IMR-90 (cell line): ENCODE data around the gene ELP2. TPM values are rescaled to one million over a fixed set of nuclear protein-coding genes. Genes with fewer than 3 reads are reported as not detected.

ENCODE experiments used
- ATAC-seq: fragments of 200-7000 bp; cut with Tn5 transposase; 2 replicates; pipeline ENCODE4 v1.9.1; 2020; ENCODE audit warnings: low read depth, mild to moderate bottlenecking, moderate library complexity
- BruUV-seq: library from RNA; stranded (reverse); fragments of 400-500 nt; replicated peaks from 2 replicates; lab custom pipeline; 2021; lab: Mats Ljungman, UMichigan
- CTCF ChIA-PET: fragments of 300-600 bp; formaldehyde crosslinking; extraction: SDS; loops from one replicate; lab custom pipeline; 2021; ENCODE audit warnings: antibody characterized with exemption; lab: Yijun Ruan, JAX
- POLR2A ChIA-PET: fragments of 300-600 bp; sonication (Branson Sonifier 250); formaldehyde crosslinking; loops from one replicate; lab custom pipeline; 2022; ENCODE audit warnings: antibody characterized with exemption; ENCODE audit not compliant: unreplicated experiment; lab: Charles Lee
- DNase-seq: peaks from one replicate; pipeline ENCODE4 v3.0.0; 2013
- H2AFZ ChIP-seq: replicated peaks from 2 replicates; pipeline ENCODE3; 2013; ENCODE audit warnings: low read length, mild to moderate bottlenecking; ENCODE audit not compliant: poor library complexity
- H2AK5ac ChIP-seq: 2 replicates; pipeline ENCODE4 v1.6.1; 2013; ENCODE audit warnings: low read depth, low read length, inconsistent platforms
- H2AK9ac ChIP-seq: replicated peaks from 2 replicates; pipeline ENCODE3; 2013; ENCODE audit warnings: mild to moderate bottlenecking, low read depth, low read length, moderate library complexity; ENCODE audit not compliant: poor library complexity
- H2BK120ac ChIP-seq: 2 replicates; pipeline ENCODE4 v1.6.1; 2013; ENCODE audit warnings: low read depth, low read length, inconsistent platforms
- H2BK15ac ChIP-seq: 3 replicates; pipeline ENCODE4 v1.6.1; 2013; ENCODE audit warnings: low read depth, low read length, inconsistent platforms
- H2BK20ac ChIP-seq: 2 replicates; pipeline ENCODE4 v1.6.1; 2013; ENCODE audit warnings: low read depth, mild to moderate bottlenecking, inconsistent platforms, low read length, moderate library complexity
- H2BK5ac ChIP-seq: 2 replicates; pipeline ENCODE4 v1.6.1; 2013; ENCODE audit warnings: mild to moderate bottlenecking, low read depth, low read length, inconsistent platforms; ENCODE audit not compliant: poor library complexity, severe bottlenecking
- H3K14ac ChIP-seq: replicated peaks from 2 replicates; pipeline ENCODE4 v1.6.1; 2013; ENCODE audit warnings: low read depth, low read length, inconsistent platforms
- H3K18ac ChIP-seq: 2 replicates; pipeline ENCODE4 v1.6.1; 2013; ENCODE audit warnings: low read depth, low read length, control low read depth
- H3K23ac ChIP-seq: 2 replicates; pipeline ENCODE4 v1.6.1; 2013; ENCODE audit warnings: low read depth, low read length, inconsistent platforms
- H3K27ac ChIP-seq: 2 replicates; pipeline ENCODE4 v1.5.1; 2013; ENCODE audit warnings: mild to moderate bottlenecking, control low read depth, low read length; ENCODE audit not compliant: insufficient read depth
- H3K27me3 ChIP-seq: 2 replicates; pipeline ENCODE4 v1.6.1; 2013; ENCODE audit warnings: low read length; ENCODE audit not compliant: control insufficient read depth, insufficient read depth
- H3K36me3 ChIP-seq: 2 replicates; pipeline ENCODE4 v1.6.1; 2013; ENCODE audit warnings: low read length, mixed read lengths; ENCODE audit not compliant: control insufficient read depth, insufficient read depth
- H3K4ac ChIP-seq: 2 replicates; pipeline ENCODE4 v1.6.1; 2013; ENCODE audit warnings: low read depth, low read length, inconsistent platforms
- H3K4me1 ChIP-seq: 2 replicates; pipeline ENCODE4 v1.6.1; 2013; ENCODE audit warnings: low read length, mixed read lengths; ENCODE audit not compliant: control insufficient read depth, insufficient read depth
- H3K4me2 ChIP-seq: 2 replicates; pipeline ENCODE4 v1.6.1; 2013; ENCODE audit warnings: low read depth, mild to moderate bottlenecking, control low read depth, low read length, moderate library complexity
- H3K4me3 ChIP-seq: 2 replicates; pipeline ENCODE4 v1.5.1; 2013; ENCODE audit warnings: low read depth, mild to moderate bottlenecking, control low read depth, low read length, moderate library complexity; ENCODE audit not compliant: insufficient read depth
- H3K56ac ChIP-seq: 2 replicates; pipeline ENCODE4 v1.6.1; 2013; ENCODE audit warnings: low read length, inconsistent platforms; ENCODE audit not compliant: insufficient read depth; ENCODE audit errors: extremely low read depth
- H3K79me1 ChIP-seq, 2 experiments: 2 replicates each; pipeline ENCODE4 v1.6.1; 2013; ENCODE audit warnings: low read length in 2 of 2, inconsistent platforms in 1 of 2, low read depth in 1 of 2
- H3K9ac ChIP-seq: 2 replicates; pipeline ENCODE4 v1.6.1; 2013; ENCODE audit warnings: low read depth, low read length, control low read depth
- H3K9me1 ChIP-seq: 2 replicates; pipeline ENCODE4 v1.6.1; 2013; ENCODE audit warnings: low read length, inconsistent platforms; ENCODE audit not compliant: insufficient read depth
- H3K9me3 ChIP-seq: 2 replicates; pipeline ENCODE4 v1.6.1; 2013; ENCODE audit warnings: low read length; ENCODE audit not compliant: control insufficient read depth, insufficient read depth
- H4K20me1 ChIP-seq: 2 replicates; pipeline ENCODE4 v1.6.1; 2013; ENCODE audit warnings: low read length, inconsistent platforms; ENCODE audit not compliant: insufficient read depth
- H4K5ac ChIP-seq: 2 replicates; pipeline ENCODE4 v1.6.1; 2013; ENCODE audit warnings: mild to moderate bottlenecking, low read depth, low read length, control low read depth
- H4K8ac ChIP-seq, 2 experiments: 2 replicates each; pipeline ENCODE4 v1.6.1; 2013; ENCODE audit warnings: low read depth in 2 of 2, low read length in 2 of 2, control low read depth in 1 of 2, inconsistent platforms in 1 of 2
- H4K91ac ChIP-seq: 2 replicates; pipeline ENCODE4 v1.6.1; 2013; ENCODE audit warnings: low read depth, low read length, inconsistent platforms; ENCODE audit not compliant: insufficient read depth
- RFX5 ChIP-seq: IDR thresholded peaks from 2 replicates; pipeline ENCODE4 v1.8.0; 2012; ENCODE audit warnings: low read depth, mild to moderate bottlenecking, low read length, moderate library complexity
- WGBS, 2 experiments: methylation state at CpG; one replicate each; pipeline versions ENCODE4 v1.1.5 to v1.1.7; 2013; ENCODE audit warnings: missing lambda C conversion rate in 2 of 2; ENCODE audit not compliant: insufficient read length in 1 of 2; ENCODE audit errors: extremely low coverage in 2 of 2; 5-methylcytosine and 5-hydroxymethylcytosine counted together
- dilution Hi-C: fragments of 300-500 bp; cut with HindIII; formaldehyde crosslinking; loops from one replicate; pipeline ENCODE4 v1.14.3; 2018; ENCODE audit warnings: low sequenced_read_pairs; ENCODE audit not compliant: unreplicated experiment
- in situ Hi-C: fragments of 300-500 bp; cut with MboI; formaldehyde crosslinking; loops from 3 replicates; pipeline ENCODE4 v1.14.3; 2019; ENCODE audit warnings: low sequenced_read_pairs, inconsistent platforms, mixed read lengths
- intact Hi-C: fragments of 100-400 bp; cut with micrococcal nuclease; formaldehyde crosslinking; loops from 2 replicates; pipeline ENCODE4 v1.10.0; 2022
- polyA plus RNA-seq, 3 experiments: library from polyadenylated mRNA; depleted of rRNA; stranded (reverse); fragments of >200 nt; gene quantifications; 2 replicates each; pipeline ENCODE4 v1.2.3, GENCODE V29; 2012; ENCODE audit warnings: low replicate concordance in 1 of 3
- total RNA-seq: library from RNA; depleted of rRNA; stranded (reverse); fragments of >200 nt; gene quantifications from 2 replicates; pipeline ENCODE4 v1.2.3, GENCODE V29; 2012
- TF ChIP-seq, protein P1 (sequence below): conservative IDR thresholded peaks from 2 replicates; pipeline ENCODE4 v1.5.1; 2012; ENCODE audit warnings: mild to moderate bottlenecking, low read depth, low read length, improper control_type of control experiment

The ELP2 gene
- total and polyA plus RNA-seq, 2 of the 4 experiments (the other 2 are of a cell fraction) = 48.1 to 161 TPM

- Histone ChIP-seq H3K79me1 (no peaks in the 10 kb centered on the region), H3K23ac (no peak overlapping the region), H3K4me1 (peaks cover 7% of the 10 kb centered on the region), H3K9me3 (no peaks in the 10 kb centered on the region), H3K4me2 (no peak overlapping the region; the same call in 1 of the 2 replicates), H4K5ac (no peak overlapping the region), H4K91ac (no peak overlapping the region), H3K9ac (no peak overlapping the region), H3K27me3 (no peaks in the 10 kb centered on the region), H3K14ac (no peak overlapping the region), H4K8ac (no peak overlapping the region), H2AK5ac (no peak overlapping the region), H3K18ac (no peak overlapping the region), H3K36me3 (peaks cover 2% of the 10 kb centered on the region), H4K20me1 (no peaks in the 10 kb centered on the region), H2AFZ (no peak overlapping the region), H2BK5ac (no peak overlapping the region), H3K27ac (no peak overlapping the region), H3K56ac (no peak overlapping the region), H3K4me3 (no peak overlapping the region), H2BK120ac (no peak overlapping the region), H3K4ac (no peak overlapping the region), H2BK20ac (no peak overlapping the region), H2AK9ac (no peak overlapping the region), H3K9me1 (peaks cover 7% of the 10 kb centered on the region; the same call in 1 of the 2 replicates), H2BK15ac (no peak overlapping the region)
- dilution Hi-C loops (no loop called here), in situ Hi-C loops (no loop called here), intact Hi-C loops (no loop called here)
- TF ChIP-seq, protein P1, sequence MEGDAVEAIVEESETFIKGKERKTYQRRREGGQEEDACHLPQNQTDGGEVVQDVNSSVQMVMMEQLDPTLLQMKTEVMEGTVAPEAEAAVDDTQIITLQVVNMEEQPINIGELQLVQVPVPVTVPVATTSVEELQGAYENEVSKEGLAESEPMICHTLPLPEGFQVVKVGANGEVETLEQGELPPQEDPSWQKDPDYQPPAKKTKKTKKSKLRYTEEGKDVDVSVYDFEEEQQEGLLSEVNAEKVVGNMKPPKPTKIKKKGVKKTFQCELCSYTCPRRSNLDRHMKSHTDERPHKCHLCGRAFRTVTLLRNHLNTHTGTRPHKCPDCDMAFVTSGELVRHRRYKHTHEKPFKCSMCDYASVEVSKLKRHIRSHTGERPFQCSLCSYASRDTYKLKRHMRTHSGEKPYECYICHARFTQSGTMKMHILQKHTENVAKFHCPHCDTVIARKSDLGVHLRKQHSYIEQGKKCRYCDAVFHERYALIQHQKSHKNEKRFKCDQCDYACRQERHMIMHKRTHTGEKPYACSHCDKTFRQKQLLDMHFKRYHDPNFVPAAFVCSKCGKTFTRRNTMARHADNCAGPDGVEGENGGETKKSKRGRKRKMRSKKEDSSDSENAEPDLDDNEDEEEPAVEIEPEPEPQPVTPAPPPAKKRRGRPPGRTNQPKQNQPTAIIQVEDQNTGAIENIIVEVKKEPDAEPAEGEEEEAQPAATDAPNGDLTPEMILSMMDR = peak; percentile 25
- TF ChIP-seq RFX5 = no peak
- ATAC-seq (peak; percentile 56), DNase-seq (peak; percentile 12)
- 80% methylated on average over 4 of the region's 13 CpGs; no CpG with 5 or more reads in 1 of the 2 experiments for WGBS, 2 experiments
- ChIA-PET CTCF (no interaction called here), POLR2A (no interaction called here)
- no TSS peak for BruUV-seq
Observed at GRCh38 chr18:36212301-36213171, 82.8 kb downstream of the ELP2 start.
